HepG2 (cell line): ENCODE results near the gene OR6C68. TPM values are rescaled to one million over a fixed set of nuclear protein-coding genes. Genes with fewer than 3 reads are reported as not detected.
A peak's percentile ranks its signal among the peaks of the same experiment; 100 is the strongest.

ENCODE experiments used
- ATAC-seq: fragments of 200-7000 bp; cut with Tn5 transposase; 3 replicates; pipeline ENCODE4 v1.9.1; 2020; ENCODE audit warnings: mild to moderate bottlenecking, moderate library complexity
- BruUV-seq: library from RNA; stranded (reverse); fragments of 400-500 nt; replicated peaks from 2 replicates; lab custom pipeline; 2021; lab: Mats Ljungman, UMichigan
- CTCF ChIA-PET: fragments of 300-600 bp; formaldehyde crosslinking; extraction: SDS; loops from one replicate; lab custom pipeline; 2021; ENCODE audit warnings: low total read pairs, inconsistent platforms, low intra/inter-chr PET ratio; lab: Yijun Ruan, JAX
- POLR2A ChIA-PET: fragments of 350-600 bp; sonication (Branson Sonifier 250); formaldehyde crosslinking; loops from one replicate; lab custom pipeline; 2020; ENCODE audit warnings: antibody characterized with exemption, inconsistent platforms; lab: Yijun Ruan, JAX
- DNase-seq: peaks from one replicate; pipeline ENCODE4 v3.0.0-alpha.2; 2015; ENCODE audit warnings: low spot score
- FAIRE-seq: peaks from 3 replicates; lab custom pipeline; 2011; peaks lifted over from hg19 to GRCh38; lab: Jason Lieb, UNC
- H2AFZ ChIP-seq: one replicate; pipeline ENCODE4 v1.6.1; 2011; ENCODE audit warnings: low read length, inconsistent platforms
- H3K27ac ChIP-seq: fragments of 300-600 bp; 3 replicates; pipeline ENCODE4 v1.8.0; 2011; ENCODE audit warnings: mixed run types, mild to moderate bottlenecking, mixed read lengths, low read length, inconsistent platforms; ENCODE audit not compliant: insufficient read depth; ENCODE audit errors: extremely low read length
- H3K27me3 ChIP-seq, 2 experiments: fragments of 200-600 bp in 1 of 2; 2 replicates in 1 of 2; 3 replicates in 1 of 2; pipeline versions ENCODE4 v1.6.0 to v1.8.0; 2011; ENCODE audit warnings: low read length in 2 of 2, mild to moderate bottlenecking in 2 of 2, moderate library complexity in 2 of 2, inconsistent platforms in 1 of 2; ENCODE audit not compliant: insufficient read depth in 2 of 2, control insufficient read depth in 1 of 2
- H3K36me3 ChIP-seq, 2 experiments: fragments of 200-600 bp in 1 of 2; replicated peaks in 1 of 2; 2 replicates in 1 of 2; 3 replicates in 1 of 2; pipeline versions ENCODE4 v1.5.1 to v1.8.0; 2011; ENCODE audit warnings: low read length in 2 of 2, inconsistent platforms in 1 of 2; ENCODE audit not compliant: insufficient read depth in 2 of 2, control insufficient read depth in 1 of 2
- H3K4me1 ChIP-seq: 2 replicates; pipeline ENCODE4 v1.5.1; 2012; ENCODE audit warnings: low read length, inconsistent platforms; ENCODE audit not compliant: insufficient read depth
- H3K4me2 ChIP-seq: 2 replicates; pipeline ENCODE4 v1.6.0; 2011; ENCODE audit warnings: low read depth, low read length, inconsistent platforms
- H3K4me3 ChIP-seq, 3 experiments: fragments of 200-600 bp in 1 of 3; sonication (generic), shearing (Covaris generic) in 1 of 3; replicated peaks in 1 of 3; 2 replicates each; pipeline ENCODE4 v1.5.1; 2011 to 2016; ENCODE audit warnings: low read length in 3 of 3, inconsistent platforms in 2 of 3, low read depth in 2 of 3, mild to moderate bottlenecking in 2 of 3, control low read depth in 1 of 3, mixed read lengths in 1 of 3; ENCODE audit not compliant: insufficient read depth in 1 of 3
- H3K79me2 ChIP-seq: one replicate; pipeline ENCODE4 v1.6.1; 2011; ENCODE audit warnings: low read length, inconsistent platforms; ENCODE audit not compliant: insufficient read depth
- H3K9ac ChIP-seq: 2 replicates; pipeline ENCODE4 v1.6.0; 2011; ENCODE audit warnings: mild to moderate bottlenecking, low read depth, low read length, inconsistent platforms; ENCODE audit not compliant: insufficient read depth
- H3K9me3 ChIP-seq: 2 replicates; pipeline ENCODE4 v1.5.1; 2012; ENCODE audit warnings: mild to moderate bottlenecking, low read length
- H4K20me1 ChIP-seq: 2 replicates; pipeline ENCODE4 v1.6.0; 2011; ENCODE audit warnings: inconsistent platforms, mild to moderate bottlenecking, low read length, moderate library complexity; ENCODE audit not compliant: insufficient read depth
- CCAR2 ChIP-seq: fragments of 200-400 bp; formaldehyde crosslinking; optimal IDR thresholded peaks from 2 replicates; pipeline ENCODE3; 2018; ENCODE audit warnings: low read depth, mild to moderate bottlenecking, low read length, moderate library complexity
- CTCF ChIP-seq: sonication (generic); formaldehyde crosslinking; IDR thresholded peaks from 2 replicates; pipeline ENCODE4 v1.5.0; 2020; ENCODE audit warnings: mild to moderate bottlenecking, missing genetic modification reagents, moderate library complexity
- ELF1 ChIP-seq: sonication (generic); formaldehyde crosslinking; IDR thresholded peaks from 2 replicates; pipeline ENCODE4 v1.4.0; 2020; ENCODE audit warnings: missing genetic modification reagents
- HNF4A ChIP-seq: sonication (generic); formaldehyde crosslinking; IDR thresholded peaks from 2 replicates; pipeline ENCODE4 v1.4.0; 2020; ENCODE audit warnings: missing genetic modification reagents
- KAT7 ChIP-seq: IDR thresholded peaks from 2 replicates; pipeline ENCODE4 v1.6.1; 2018; ENCODE audit warnings: borderline replicate concordance, missing compliant biosample characterization
- KLF15 ChIP-seq: sonication (generic); formaldehyde crosslinking; IDR thresholded peaks from 2 replicates; pipeline ENCODE4 v1.8.1; 2023; ENCODE audit warnings: borderline replicate concordance, mild to moderate bottlenecking, inconsistent platforms, missing genetic modification reagents, mixed read lengths
- SMC3 ChIP-seq: IDR thresholded peaks from 2 replicates; pipeline ENCODE4 v1.6.1; 2011; ENCODE audit warnings: low read length, improper control_type of control experiment
- SSRP1 ChIP-seq: IDR thresholded peaks from 2 replicates; pipeline ENCODE4 v1.6.1; 2016; ENCODE audit warnings: control low read depth
- TMF1 ChIP-seq: sonication (generic); formaldehyde crosslinking; IDR thresholded peaks from 2 replicates; pipeline ENCODE4 v1.8.1; 2022; ENCODE audit warnings: low read depth, missing genetic modification reagents
- ZBTB20 ChIP-seq: sonication (generic); formaldehyde crosslinking; IDR thresholded peaks from 2 replicates; pipeline ENCODE4 v1.8.1; 2023; ENCODE audit warnings: missing genetic modification reagents, low read depth, mild to moderate bottlenecking, borderline replicate concordance
- ZFP37 ChIP-seq: sonication (generic); formaldehyde crosslinking; IDR thresholded peaks from 2 replicates; pipeline ENCODE4 v1.4.0; 2020; ENCODE audit warnings: missing genetic modification reagents, borderline replicate concordance
- in situ Hi-C: cut with HindIII; loops from 2 replicates; pipeline ENCODE4 v1.10.0; 2017; ENCODE audit warnings: low pct_unique_long_range_greater_than_20kb; ENCODE audit not compliant: extremely low pct_ligation_motif_present
- intact Hi-C: fragments of 100-400 bp; cut with micrococcal nuclease; formaldehyde crosslinking; loops from one replicate; pipeline ENCODE4 v1.10.0; 2022; ENCODE audit not compliant: unreplicated experiment
- polyA plus RNA-seq, 8 experiments: library from polyadenylated mRNA; depleted of rRNA in 3 of 8; stranded (reverse) in 7 of 8; unstranded in 1 of 8; fragments of >200 nt; fragmentation: Illumina TruSeq in 4 of 8; extraction: Trizol in 4 of 8; gene quantifications; 2 replicates each; pipeline versions ENCODE4 v1.2.1 to v1.2.3, GENCODE V29; 2011 to 2016; ENCODE audit warnings: low read depth in 4 of 8, missing spikeins in 1 of 8, mixed read lengths in 1 of 8; ENCODE audit not compliant: insufficient read depth in 1 of 8
- total RNA-seq, 5 experiments: library from RNA; depleted of rRNA; stranded (reverse); fragments of >200 nt; fragmentation: Illumina TruSeq; extraction: Trizol; gene quantifications; 2 replicates each; pipeline ENCODE4 v1.2.3, GENCODE V29; 2016; ENCODE audit warnings: low read depth in 1 of 5

The OR6C68 gene
- total and polyA plus RNA-seq, 2 of the 13 experiments (the other 11 are each of a cell fraction or from before 2014, with no cell fraction given): not detected

- TF ChIP-seq ZBTB20 (no peak), TMF1 (CRISPR knock-in tag) (no peak), SSRP1 (CRISPR knock-in tag) (no peak), CCAR2 (no peak), KLF15 (no peak), ELF1 (CRISPR knock-in tag) (no peak), ZFP37 (CRISPR knock-in tag) (no peak)
These were observed 23.5 kb downstream of the OR6C68 start (continued) for GRCh38 chr12:55515696-55516095.

GRCh38 chr12:55516391-55516790 lies 24.2 kb downstream of the OR6C68 start:
- Histone ChIP-seq H3K27me3 (no peaks in the 10 kb centered on the region), H3K36me3 (no peaks in the 10 kb centered on the region), H2AFZ (no peak overlapping the region), H3K9me3 (no peaks in the 10 kb centered on the region), H3K9ac (no peak overlapping the region), H3K4me1 (peaks cover 8% of the 10 kb centered on the region; the same call in 1 of the 2 replicates), H3K4me2 (no peak overlapping the region), H4K20me1 (no peaks in the 10 kb centered on the region), H3K79me2 (no peaks in the 10 kb centered on the region), H3K4me3 (no peak overlapping the region), H3K27ac (no peak overlapping the region)
- ChIA-PET POLR2A (no interaction called here), CTCF (no interaction called here)
- in situ Hi-C loops: no loop called here
- FAIRE-seq (no peak), DNase-seq (no peak), ATAC-seq (peak; percentile 52)
- BruUV-seq: no TSS peak
- intact Hi-C loops: no loop called here
- TF ChIP-seq HNF4A (CRISPR knock-in tag) (peak; percentile 37; the same call in 1 of the 2 replicates), SMC3 (0 out of 2 replicates have a peak, but pooled peaks have one; percentile 19), KAT7 (CRISPR knock-in tag) (no peak), CTCF (CRISPR knock-in tag) (0 out of 2 replicates have a peak, but pooled peaks have one; percentile 12)

Other genes starting within 250 kb of the OR6C68 start
- gene OR6C74, start 247.8 kb upstream of the OR6C68 start, total RNA-seq (2016; rRNA removed; fragmentation: Illumina TruSeq; extraction: Trizol): not detected in 2 replicates
- not detected in 2 replicates for gene OR6C74, start 247.8 kb upstream of the OR6C68 start, polyA plus RNA-seq (2011; rRNA removed)
- not detected in 2 replicates for gene OR6C6, start 195.8 kb upstream of the OR6C68 start, total RNA-seq (2016; rRNA removed; fragmentation: Illumina TruSeq; extraction: Trizol)
- not detected in 2 replicates for gene OR6C6, start 195.8 kb upstream of the OR6C68 start, polyA plus RNA-seq (2011; rRNA removed)
- gene OR6C1, start 178.0 kb upstream of the OR6C68 start, total RNA-seq (2016; rRNA removed; fragmentation: Illumina TruSeq; extraction: Trizol): not detected in 2 replicates
- gene OR6C1, start 178.0 kb upstream of the OR6C68 start, polyA plus RNA-seq (2011; rRNA removed): not detected in 2 replicates
- gene OR6C3, start 161.6 kb upstream of the OR6C68 start, total RNA-seq (2016; rRNA removed; fragmentation: Illumina TruSeq; extraction: Trizol): not detected in 2 replicates
- not detected in 2 replicates for gene OR6C3, start 161.6 kb upstream of the OR6C68 start, polyA plus RNA-seq (2011; rRNA removed)
- gene OR6C75, start 129.4 kb upstream of the OR6C68 start, total RNA-seq (2016; rRNA removed; fragmentation: Illumina TruSeq; extraction: Trizol): not detected in 2 replicates
- not detected in 2 replicates for gene OR6C75, start 129.4 kb upstream of the OR6C68 start, polyA plus RNA-seq (2011; rRNA removed)
- not detected in 2 replicates for gene OR6C65, start 91.8 kb upstream of the OR6C68 start, total RNA-seq (2016; rRNA removed; fragmentation: Illumina TruSeq; extraction: Trizol)
- not detected in 2 replicates for gene OR6C65, start 91.8 kb upstream of the OR6C68 start, polyA plus RNA-seq (2011; rRNA removed)
- gene OR6C76, start 66.1 kb upstream of the OR6C68 start, total RNA-seq (2016; rRNA removed; fragmentation: Illumina TruSeq; extraction: Trizol): not detected in 2 replicates
- not detected in 2 replicates for gene OR6C76, start 66.1 kb upstream of the OR6C68 start, polyA plus RNA-seq (2011; rRNA removed)
- gene OR6C2, start 48.3 kb upstream of the OR6C68 start, total RNA-seq (2016; rRNA removed; fragmentation: Illumina TruSeq; extraction: Trizol): not detected in 2 replicates
- not detected in 2 replicates for gene OR6C2, start 48.3 kb upstream of the OR6C68 start, polyA plus RNA-seq (2011; rRNA removed)
- not detected in 2 replicates for gene OR6C70, start 22.2 kb upstream of the OR6C68 start, total RNA-seq (2016; rRNA removed; fragmentation: Illumina TruSeq; extraction: Trizol)
- not detected in 2 replicates for gene OR6C70, start 22.2 kb upstream of the OR6C68 start, polyA plus RNA-seq (2011; rRNA removed)
- gene OR6C4, start 57.2 kb downstream of the OR6C68 start, total RNA-seq (2016; rRNA removed; fragmentation: Illumina TruSeq; extraction: Trizol): not detected in 2 replicates
- gene OR6C4, start 57.2 kb downstream of the OR6C68 start, polyA plus RNA-seq (2011; rRNA removed): not detected in 2 replicates
- gene OR2AP1, start 80.1 kb downstream of the OR6C68 start, total RNA-seq (2016; rRNA removed; fragmentation: Illumina TruSeq; extraction: Trizol): not detected in 2 replicates
- not detected in 2 replicates for gene OR2AP1, start 80.1 kb downstream of the OR6C68 start, polyA plus RNA-seq (2011; rRNA removed)
- gene OR10P1, start 144.5 kb downstream of the OR6C68 start, total RNA-seq (2016; rRNA removed; fragmentation: Illumina TruSeq; extraction: Trizol): not detected in 2 replicates
- not detected in 2 replicates for gene OR10P1, start 144.5 kb downstream of the OR6C68 start, polyA plus RNA-seq (2011; rRNA removed)
- 0.24 and 0.75 TPM in 2 replicates for gene ITGA7, start 215.5 kb downstream of the OR6C68 start, total RNA-seq (2016; rRNA removed; fragmentation: Illumina TruSeq; extraction: Trizol)
- 0.65 and 1.8 TPM in 2 replicates for gene ITGA7, start 215.5 kb downstream of the OR6C68 start, polyA plus RNA-seq (2011; rRNA removed)
- gene BLOC1S1, start 223.7 kb downstream of the OR6C68 start, total RNA-seq (2016; rRNA removed; fragmentation: Illumina TruSeq; extraction: Trizol): 95.3 and 99.7 TPM in 2 replicates
- gene BLOC1S1, start 223.7 kb downstream of the OR6C68 start, polyA plus RNA-seq (2011; rRNA removed): 50.5 and 55.1 TPM in 2 replicates
- gene RDH5, start 228.0 kb downstream of the OR6C68 start, total RNA-seq (2016; rRNA removed; fragmentation: Illumina TruSeq; extraction: Trizol): 1.0 and 2.6 TPM in 2 replicates
- gene RDH5, start 228.0 kb downstream of the OR6C68 start, polyA plus RNA-seq (2011; rRNA removed): 5.7 TPM in 2 replicates
- 134 and 277 TPM in 2 replicates for gene CD63, start 236.6 kb downstream of the OR6C68 start, total RNA-seq (2016; rRNA removed; fragmentation: Illumina TruSeq; extraction: Trizol)
- 211 and 234 TPM in 2 replicates for gene CD63, start 236.6 kb downstream of the OR6C68 start, polyA plus RNA-seq (2011; rRNA removed)